Stimulated activated CD4-positive, alpha-beta T cell treated with anti-CD3 and anti-CD28 coated beads, Interleukin-1b, Interleukin-23, amount 100 ng/mL, for 4 hours (primary cell): ENCODE data around the gene ACTR6.
"Not testable (repeated sequence)": the region's sequence is repeated elsewhere in the genome, so short reads cannot be mapped to it uniquely, and the experiment has no call there.

Source experiments
- DNase-seq, 2 donors: peaks; one replicate each; pipeline ENCODE4 v3.0.0-alpha.2; 2020; ENCODE audit warnings: low read depth in 2 of 2

The ACTR6 gene

DNA sequence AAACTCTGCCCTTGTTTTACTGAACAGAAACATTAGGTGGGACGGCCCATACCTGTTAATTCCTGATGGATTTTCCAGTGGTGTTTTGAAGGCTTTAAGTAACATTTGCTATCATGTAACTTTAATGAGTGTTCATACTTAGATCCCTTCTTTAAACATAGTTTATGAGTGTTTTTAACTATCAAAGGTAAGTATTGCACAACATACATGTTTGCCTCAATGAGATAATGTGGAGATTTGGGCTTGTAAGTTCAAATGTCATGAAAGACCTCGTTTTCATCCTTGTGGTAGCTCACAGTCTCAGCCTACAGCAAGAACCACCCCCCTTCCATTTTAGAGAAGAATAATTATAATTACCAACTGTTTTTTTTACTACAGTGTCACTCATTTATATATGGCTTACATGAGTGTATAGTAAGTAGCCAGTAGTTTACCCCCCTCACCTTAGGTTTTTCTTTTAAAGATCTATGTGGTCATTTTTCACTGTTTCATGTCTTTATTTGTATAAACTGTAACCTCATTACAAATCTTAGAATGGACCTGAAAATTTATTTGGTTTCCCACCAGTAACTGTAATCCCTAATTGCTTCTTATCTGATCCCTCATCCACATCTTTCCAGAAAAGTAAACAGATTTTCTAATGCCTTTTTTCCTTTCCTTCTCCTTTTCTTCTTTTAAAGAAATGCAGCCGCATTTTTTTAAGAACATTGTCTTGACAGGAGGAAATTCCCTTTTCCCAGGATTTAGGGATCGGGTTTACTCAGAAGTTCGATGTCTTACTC is 18.9 kb downstream of the ACTR6 start:
- no peak for DNase-seq

DNA sequence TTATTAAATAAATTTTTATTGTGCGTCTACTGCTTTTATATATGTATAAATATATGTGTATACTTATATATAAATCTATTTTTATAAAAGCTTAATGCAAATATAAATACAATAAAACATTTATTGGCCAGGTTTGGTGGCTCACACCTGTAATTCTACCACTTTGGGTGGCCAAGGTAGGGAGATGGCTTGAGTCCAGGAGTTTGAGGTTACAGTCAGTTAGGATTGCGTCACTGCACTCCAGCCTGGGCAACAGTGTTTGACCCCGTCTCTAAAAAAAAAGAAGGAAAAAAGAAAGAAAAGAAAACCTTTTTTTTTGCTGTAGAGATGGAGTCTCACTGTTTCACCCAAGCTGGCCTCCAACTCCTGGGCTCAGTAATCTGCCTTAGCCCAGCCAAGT is 20.9 kb downstream of the ACTR6 start:
- no peak for DNase-seq

DNA sequence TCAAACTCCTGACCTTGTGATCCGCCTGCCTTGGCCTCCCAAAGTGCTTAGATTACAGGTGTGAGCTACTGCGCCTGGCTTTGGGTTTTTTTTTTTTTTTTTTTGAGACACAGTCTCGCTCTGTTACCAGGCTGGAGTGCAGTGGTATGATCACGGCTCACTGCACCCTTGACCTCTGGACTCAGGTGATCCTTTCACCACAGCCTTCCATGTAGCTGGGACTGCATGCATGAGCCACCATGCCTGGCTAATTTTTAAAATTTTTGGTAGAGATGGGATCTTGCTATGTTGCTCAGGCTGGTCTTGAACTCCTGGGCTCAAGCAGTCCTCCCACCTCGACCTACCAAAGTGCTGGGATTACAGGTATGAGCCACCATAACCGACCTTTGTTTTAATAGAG is 21.6 kb downstream of the ACTR6 start:
- DNase-seq = not testable (repeated sequence)

DNA sequence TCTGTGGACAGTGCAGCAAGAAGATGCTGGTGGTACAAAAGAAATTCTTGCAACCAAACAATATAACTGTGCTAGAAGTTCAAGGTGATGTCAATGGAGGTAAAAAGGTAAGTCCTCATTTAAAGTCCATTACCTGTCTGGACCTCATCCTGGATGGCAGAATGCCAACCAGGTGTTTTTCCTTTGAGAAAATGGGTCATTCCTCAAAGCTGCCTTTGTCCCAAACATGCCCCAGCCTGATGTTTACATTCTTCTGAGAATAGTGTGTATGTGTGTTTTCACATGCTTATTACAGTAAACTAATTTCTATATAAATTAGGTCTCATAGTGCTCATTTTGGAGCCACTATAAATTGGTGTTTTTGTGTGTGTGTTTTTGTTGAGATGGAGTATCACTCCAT is 24.9 kb downstream of the ACTR6 start:
- no peak for DNase-seq

DNA sequence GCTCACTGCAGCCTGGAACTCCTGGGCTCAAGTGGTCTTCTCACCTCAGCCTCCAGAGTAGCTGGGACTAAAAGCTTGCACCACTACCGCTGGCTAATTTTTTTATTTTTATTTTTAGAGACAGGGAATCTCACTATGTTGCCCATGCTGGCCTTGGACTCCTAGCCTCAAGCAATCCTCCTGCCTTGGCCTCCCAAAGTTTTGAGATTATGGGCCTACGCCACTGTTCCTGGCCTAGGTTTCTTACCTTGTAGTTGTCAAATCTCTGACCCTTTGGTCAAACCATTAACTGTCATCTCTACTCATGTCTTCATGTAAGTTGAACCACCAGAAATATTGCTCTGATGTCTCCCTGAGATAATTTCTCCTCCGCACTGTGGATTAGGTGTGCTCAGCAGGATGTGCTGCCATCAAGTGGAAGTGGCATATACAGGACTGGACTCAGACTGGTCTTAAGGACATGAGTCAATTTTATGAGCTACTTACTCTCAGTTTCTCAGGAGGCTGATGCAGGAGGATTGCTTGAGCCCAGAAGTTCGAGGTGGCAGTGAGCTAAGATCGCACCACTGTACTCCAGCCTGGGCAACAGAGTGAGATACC is 28.5 kb downstream of the ACTR6 start:
- DNase-seq = no peak

- DNase-seq = no peak
Measured at GRCh38 chr12:100229876-100230275, 29.3 kb downstream of the ACTR6 start.

GRCh38 chr12:100231873-100232272 is 31.3 kb downstream of the ACTR6 start:
- not testable (repeated sequence) for DNase-seq

- no peak for DNase-seq
Measured at GRCh38 chr12:100234166-100234565, 33.6 kb downstream of the ACTR6 start.

DNA sequence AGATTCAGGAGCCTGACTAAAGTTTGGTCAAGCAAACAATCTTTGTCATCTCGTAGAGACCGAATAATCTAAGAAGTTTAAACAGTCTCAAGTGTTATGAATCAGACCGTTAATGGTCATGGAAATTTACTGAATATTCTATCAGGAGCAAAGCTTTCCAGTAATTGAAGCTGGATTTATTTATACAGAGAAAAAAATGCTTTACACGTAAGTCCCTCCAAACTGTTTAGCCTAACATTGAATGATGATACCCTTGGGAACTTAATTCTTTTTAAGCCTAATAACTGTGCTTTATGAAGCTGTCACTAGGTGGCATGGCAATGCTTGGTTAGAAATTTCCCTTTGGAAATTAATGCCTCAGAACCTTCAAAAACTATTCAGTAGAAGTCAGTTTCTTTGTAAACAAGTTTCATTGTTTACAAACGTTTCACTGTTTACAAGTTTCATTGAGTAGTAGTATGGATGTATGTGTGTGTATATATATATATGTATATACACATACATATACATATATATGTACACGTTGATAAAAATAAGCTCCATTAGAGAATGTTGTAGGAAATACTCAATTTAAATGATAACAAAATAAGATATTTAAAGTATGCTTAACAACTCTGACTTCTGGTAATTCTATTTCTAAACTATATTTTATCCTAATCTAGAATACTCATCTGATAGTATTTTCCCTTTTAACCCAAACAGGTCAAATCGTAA is 34.1 kb downstream of the ACTR6 start:
- DNase-seq = peak in 1 of 2 donors; percentile 2

GRCh38 chr12:100238801-100239200 is 38.2 kb downstream of the ACTR6 start:
- no peak for DNase-seq

- no peak for DNase-seq
Measured at GRCh38 chr12:100239589-100239988, 39.0 kb downstream of the ACTR6 start.

GRCh38 chr12:100243137-100243536 is 42.5 kb downstream of the ACTR6 start:
- no peak for DNase-seq

- no peak for DNase-seq
Measured at GRCh38 chr12:100247765-100248164, 47.1 kb downstream of the ACTR6 start.

- no peak for DNase-seq
Measured at GRCh38 chr12:100248886-100249285, 48.3 kb downstream of the ACTR6 start.

GRCh38 chr12:100249941-100250340 is 49.3 kb downstream of the ACTR6 start:
- no peak for DNase-seq

DNA sequence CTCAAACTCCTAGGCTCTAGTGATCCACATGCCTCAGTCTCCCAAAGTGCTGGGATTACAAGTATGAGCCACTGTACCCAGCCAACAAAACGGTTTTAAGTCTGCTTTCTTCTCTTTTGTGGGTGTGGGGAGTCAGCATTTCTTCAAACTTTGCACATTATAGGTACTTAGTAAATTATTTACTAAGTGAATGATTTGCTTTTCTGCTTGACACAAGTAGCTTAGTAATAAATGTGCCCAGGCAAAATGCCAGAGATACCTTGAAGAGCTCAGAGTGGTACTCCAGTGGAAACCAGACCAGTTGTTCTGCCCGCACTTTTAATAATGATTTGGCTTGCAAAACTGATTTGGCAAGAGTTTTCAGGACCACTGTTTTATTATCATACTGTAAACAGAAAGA is 51.3 kb downstream of the ACTR6 start:
- no peak for DNase-seq

- DNase-seq = no peak
Measured at GRCh38 chr12:100253437-100253836, 52.8 kb downstream of the ACTR6 start.

- no peak for DNase-seq
Measured at GRCh38 chr12:100254876-100255275, 54.3 kb downstream of the ACTR6 start.

DNA sequence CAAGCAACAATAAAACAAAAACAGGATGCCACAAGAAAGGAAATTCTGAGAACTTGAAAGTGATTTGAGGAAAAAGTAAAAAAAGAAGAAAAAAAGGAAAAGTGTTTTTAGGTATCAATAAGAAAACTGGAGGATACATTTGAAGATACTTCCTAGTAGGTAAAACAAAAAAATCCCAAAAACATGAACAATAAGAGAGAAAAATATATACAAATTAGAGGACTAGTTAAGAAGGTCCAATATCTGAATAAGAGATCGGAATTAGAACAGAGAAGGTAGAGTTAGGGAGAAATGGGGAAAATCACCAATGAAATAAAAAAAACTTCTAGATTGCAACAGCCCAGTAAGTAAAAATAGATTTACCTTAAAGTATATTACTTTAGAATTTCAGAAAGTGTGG is 57.5 kb downstream of the ACTR6 start:
- no peak for DNase-seq

GRCh38 chr12:100263131-100263530 is 62.5 kb downstream of the ACTR6 start:
- DNase-seq = no peak

DNA sequence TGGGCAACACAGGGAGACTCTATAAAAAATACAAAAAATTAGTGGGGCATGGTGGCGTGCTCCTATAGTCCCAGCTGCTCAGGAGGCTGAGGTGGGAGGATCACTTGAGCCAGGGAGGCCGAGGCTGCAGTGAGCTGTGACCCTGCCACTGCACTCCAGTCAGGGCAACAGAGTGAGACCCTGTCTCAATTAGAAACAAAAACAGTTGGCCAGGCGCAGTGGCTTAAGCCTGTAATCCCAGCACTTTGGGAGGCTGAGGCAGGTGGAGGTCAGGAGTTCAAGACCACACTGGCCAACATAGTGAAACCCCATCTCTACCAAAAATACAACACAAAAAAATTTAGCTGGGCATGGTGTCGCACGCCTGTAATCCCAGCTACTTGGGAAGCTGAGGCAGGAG is 64.5 kb downstream of the ACTR6 start:
- not testable (repeated sequence) for DNase-seq

- no peak for DNase-seq
Measured at GRCh38 chr12:100265732-100266584, 65.3 kb downstream of the ACTR6 start.
